COR-L47 (cell line): ENCODE data around the gene CGB7.
A peak's percentile ranks its signal among the peaks of the same experiment; 100 is the strongest.
"Not testable (repeated sequence)": the region's sequence is repeated elsewhere in the genome, so short reads cannot be mapped to it uniquely, and the experiment has no call there.

Source experiments
- DNase-seq: peaks from one replicate; lab custom pipeline; 2025; lab: John Stamatoyannopoulos, UW

CGB7 gene

GRCh38 chr19:49042177-49042576 is 15.4 kb downstream of the CGB7 start:
- DNase-seq = no peak

- DNase-seq = not testable (repeated sequence)
Measured at GRCh38 chr19:49039736-49040135, 17.8 kb downstream of the CGB7 start.

- not testable (repeated sequence) for DNase-seq
Measured at GRCh38 chr19:49038557-49039276, 18.8 kb downstream of the CGB7 start.

- DNase-seq = not testable (repeated sequence)
Measured at GRCh38 chr19:49038111-49038510, 19.4 kb downstream of the CGB7 start.

GRCh38 chr19:49036815-49037214 is 20.7 kb downstream of the CGB7 start, which contains the start of gene CGB1:
Gene CGB1 (minus strand): TSS chr19:49036895. CDS start chr19:49036711, 184 bp downstream.
- DNase-seq = not testable (repeated sequence)

GRCh38 chr19:49031642-49032301 is 25.8 kb downstream of the CGB7 start, which contains the start of gene CGB2:
Gene CGB2 (plus strand): TSS chr19:49031890. CDS start chr19:49032096, 206 bp downstream.
- DNase-seq = not testable (repeated sequence)

- not testable (repeated sequence) for DNase-seq
Measured at GRCh38 chr19:49030323-49030722, 27.2 kb downstream of the CGB7 start.

- not testable (repeated sequence) for DNase-seq
Measured at GRCh38 chr19:49029749-49030148, 27.8 kb downstream of the CGB7 start.

GRCh38 chr19:49028686-49029085 is 28.9 kb downstream of the CGB7 start:
- DNase-seq = not testable (repeated sequence)

GRCh38 chr19:49025599-49025998 is 31.9 kb downstream of the CGB7 start:
- DNase-seq = not testable (repeated sequence)

GRCh38 chr19:49025088-49025487 is 32.5 kb downstream of the CGB7 start:
- not testable (repeated sequence) for DNase-seq

GRCh38 chr19:49024233-49024632 is 33.3 kb downstream of the CGB7 start, which contains the start of gene CGB3:
Gene CGB3 (minus strand): TSS chr19:49024333. CDS start chr19:49023971, 362 bp downstream.
- DNase-seq = not testable (repeated sequence)

GRCh38 chr19:49022116-49022515 is 35.4 kb downstream of the CGB7 start:
- DNase-seq = no peak

- DNase-seq = no peak
Measured at GRCh38 chr19:49020931-49021895, 36.3 kb downstream of the CGB7 start.

- no peak for DNase-seq
Measured at GRCh38 chr19:49020342-49020741, 37.2 kb downstream of the CGB7 start.

GRCh38 chr19:49019242-49019932 is 38.2 kb downstream of the CGB7 start:
- DNase-seq = no peak

- not testable (repeated sequence) for DNase-seq
Measured at GRCh38 chr19:49018388-49019241, 38.9 kb downstream of the CGB7 start.

GRCh38 chr19:49017666-49018351 is 39.7 kb downstream of the CGB7 start:
- DNase-seq = peak; percentile 35

GRCh38 chr19:49017041-49017665 is 40.4 kb downstream of the CGB7 start, which contains the start of gene LHB:
Gene LHB (minus strand): TSS chr19:49017091. CDS start chr19:49017081, 10 bp downstream.
- no peak for DNase-seq
